Measurements from ENCODE around the gene CBY1.

Gene CBY1

GRCh38 chr22:38645430-38645829 lies 11.0 kb upstream of the CBY1 start:
- peak overlapping the region; percentile 72 for H3K27ac ChIP-seq
- ChIA-PET CTCF (interaction anchor here (0.6 to 0.7 kb wide), 2 partner anchors 42 to 792 kb away, joined by 4 read pairs; no protein-coding TSS in a partner anchor), POLR2A (ENCODE audit: low non-redundant PET) (no interaction called here)
- TF ChIP-seq, protein P1, sequence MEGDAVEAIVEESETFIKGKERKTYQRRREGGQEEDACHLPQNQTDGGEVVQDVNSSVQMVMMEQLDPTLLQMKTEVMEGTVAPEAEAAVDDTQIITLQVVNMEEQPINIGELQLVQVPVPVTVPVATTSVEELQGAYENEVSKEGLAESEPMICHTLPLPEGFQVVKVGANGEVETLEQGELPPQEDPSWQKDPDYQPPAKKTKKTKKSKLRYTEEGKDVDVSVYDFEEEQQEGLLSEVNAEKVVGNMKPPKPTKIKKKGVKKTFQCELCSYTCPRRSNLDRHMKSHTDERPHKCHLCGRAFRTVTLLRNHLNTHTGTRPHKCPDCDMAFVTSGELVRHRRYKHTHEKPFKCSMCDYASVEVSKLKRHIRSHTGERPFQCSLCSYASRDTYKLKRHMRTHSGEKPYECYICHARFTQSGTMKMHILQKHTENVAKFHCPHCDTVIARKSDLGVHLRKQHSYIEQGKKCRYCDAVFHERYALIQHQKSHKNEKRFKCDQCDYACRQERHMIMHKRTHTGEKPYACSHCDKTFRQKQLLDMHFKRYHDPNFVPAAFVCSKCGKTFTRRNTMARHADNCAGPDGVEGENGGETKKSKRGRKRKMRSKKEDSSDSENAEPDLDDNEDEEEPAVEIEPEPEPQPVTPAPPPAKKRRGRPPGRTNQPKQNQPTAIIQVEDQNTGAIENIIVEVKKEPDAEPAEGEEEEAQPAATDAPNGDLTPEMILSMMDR (conservative IDR thresholded peaks at IDR 0.05; ENCODE audit: low read depth) = no peak
- peak; percentile 48 for DNase-seq (ENCODE audit: low spot score)

DNA sequence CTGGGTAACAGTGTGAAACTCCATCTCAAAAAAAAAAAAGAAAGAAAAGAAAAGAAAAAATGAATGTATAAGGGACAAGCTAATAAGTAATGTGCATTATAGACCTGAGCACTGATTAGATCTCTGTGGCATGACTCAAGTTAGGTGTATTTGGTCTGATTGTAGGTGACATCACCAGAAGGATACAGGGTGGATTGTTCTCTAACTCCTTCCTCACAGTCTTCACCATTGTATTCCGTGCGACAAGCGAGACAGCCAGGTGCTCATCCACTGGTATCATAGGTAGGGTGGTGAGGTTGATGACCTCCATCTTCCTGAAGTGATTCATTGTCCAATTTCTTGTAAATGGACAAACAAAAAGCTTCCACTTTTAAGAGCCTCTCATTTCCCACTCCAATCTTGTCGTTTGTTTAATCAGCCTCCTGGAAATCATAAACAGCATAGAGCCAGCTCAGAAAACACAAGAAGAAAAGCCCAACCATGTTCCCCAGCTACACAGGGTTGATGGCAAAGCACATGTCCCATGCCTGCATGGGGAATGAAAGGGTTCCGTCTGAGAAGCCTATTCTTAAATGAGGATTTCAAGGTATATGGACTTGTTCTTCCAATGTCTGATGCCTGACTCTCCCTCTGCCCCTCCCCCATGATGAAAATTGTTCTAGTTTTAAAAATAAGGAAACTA lies 6.5 kb upstream of the CBY1 start:
- H3K27ac ChIP-seq = no peak overlapping the region
- DNase-seq (ENCODE audit: low spot score) = no peak
- ChIA-PET CTCF (no interaction called here), POLR2A (ENCODE audit: low non-redundant PET) (no interaction called here)
- TF ChIP-seq, protein P1 (conservative IDR thresholded peaks at IDR 0.05; ENCODE audit: low read depth) = no peak

DNA sequence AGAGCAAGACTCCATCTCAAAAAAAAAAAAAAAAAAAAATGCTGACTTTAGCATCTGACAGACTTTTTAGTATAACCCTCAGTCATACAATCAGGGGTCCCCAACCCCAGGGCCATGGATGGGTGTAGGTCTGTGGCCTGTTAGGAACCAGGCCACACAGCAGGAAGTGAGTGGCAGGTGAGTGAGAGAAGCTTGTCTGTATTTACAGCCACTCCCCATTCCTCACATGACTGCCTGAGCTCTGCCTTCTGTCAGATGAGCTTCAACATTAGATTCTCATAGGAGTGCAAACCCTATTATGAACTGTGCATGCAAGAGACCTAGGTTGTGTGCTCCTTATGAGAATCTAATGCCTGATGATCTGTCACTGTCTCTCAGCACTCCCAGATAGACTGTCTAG lies 3.6 kb upstream of the CBY1 start:
- ChIA-PET CTCF (no interaction called here), POLR2A (ENCODE audit: low non-redundant PET) (interaction anchor here (0.6 to 0.7 kb wide), 3 partner anchors 47 to 447 kb away, joined by 3 to 11 read pairs (median 4); no protein-coding TSS in a partner anchor)
- TF ChIP-seq, protein P1 (conservative IDR thresholded peaks at IDR 0.05; ENCODE audit: low read depth) = no peak
- no peak overlapping the region for H3K27ac ChIP-seq
- no peak for DNase-seq (ENCODE audit: low spot score)

- CTCF ChIA-PET = interaction anchor here (0.7 kb wide), 1 partner anchor 28 kb away, joined by 7 read pairs; no protein-coding TSS in a partner anchor
- POLR2A ChIA-PET (ENCODE audit: low non-redundant PET) = interaction anchor here (0.6 kb wide), 1 partner anchor 552 kb away, joined by 3 read pairs; no protein-coding TSS in a partner anchor
- H3K27ac ChIP-seq = no peak overlapping the region
- TF ChIP-seq, protein P1 (conservative IDR thresholded peaks at IDR 0.05; ENCODE audit: low read depth) = no peak
- DNase-seq (ENCODE audit: low spot score) = no peak
These were observed 2.7 kb upstream of the CBY1 start for GRCh38 chr22:38653741-38654140.

- TF ChIP-seq, protein P1 (conservative IDR thresholded peaks at IDR 0.05; ENCODE audit: low read depth) = no peak
- CTCF ChIA-PET = no interaction called here
- peak overlapping the region; percentile 93 for H3K27ac ChIP-seq
- POLR2A ChIA-PET (ENCODE audit: low non-redundant PET) = no interaction called here
- peak; percentile 3 for DNase-seq (ENCODE audit: low spot score)
These were observed 751 bp upstream of the CBY1 start for GRCh38 chr22:38655519-38656255.

GRCh38 chr22:38657045-38657909 lies 839 bp downstream of the CBY1 start:
- TF ChIP-seq, protein P1 (conservative IDR thresholded peaks at IDR 0.05; ENCODE audit: low read depth) = no peak
- POLR2A ChIA-PET (ENCODE audit: low non-redundant PET) = interaction anchor here (0.5 kb wide), 1 partner anchor 16 kb away, joined by 4 read pairs; no protein-coding TSS in a partner anchor
- peak overlapping the region; percentile 93 for H3K27ac ChIP-seq
- CTCF ChIA-PET = interaction anchor here (0.6 kb wide), 1 partner anchor 18 kb away, joined by 3 read pairs; no protein-coding TSS in a partner anchor
- DNase-seq (ENCODE audit: low spot score) = peak; percentile 28

Data from RWPE1 (cell line).